OCI-LY1 (cell line): ENCODE results near the gene EFS.

Experiments used
- H2AFZ ChIP-seq: fragments of 200-600 bp; sonication (generic), shearing (Covaris generic); 2 replicates; pipeline ENCODE4 v1.6.0; 2014; ENCODE audit warnings: antibody characterized with exemption, mild to moderate bottlenecking, low read length
- H3F3A ChIP-seq: fragments of 200-600 bp; sonication (generic), shearing (Covaris generic); 2 replicates; pipeline ENCODE4 v1.6.0; 2014; ENCODE audit warnings: mild to moderate bottlenecking, antibody characterized with exemption, low read length, moderate library complexity; ENCODE audit not compliant: insufficient read depth
- H3K27ac ChIP-seq: fragments of 200-600 bp; sonication (generic); 2 replicates; pipeline ENCODE4 v1.5.1; 2014; ENCODE audit warnings: low read length, mixed run types, mild to moderate bottlenecking, low read depth; ENCODE audit not compliant: poor library complexity, severe bottlenecking
- H3K27me3 ChIP-seq: fragments of 200-600 bp; sonication (generic); 2 replicates; pipeline ENCODE4 v1.6.0; 2014; ENCODE audit warnings: antibody characterized with exemption, mild to moderate bottlenecking, low read length, moderate library complexity; ENCODE audit not compliant: insufficient read depth
- H3K36me3 ChIP-seq: fragments of 200-600 bp; sonication (generic); 2 replicates; pipeline ENCODE4 v1.6.1; 2014; ENCODE audit warnings: mild to moderate bottlenecking, antibody characterized with exemption, low read length, moderate library complexity, mixed read lengths; ENCODE audit not compliant: insufficient read depth
- H3K4me1 ChIP-seq: fragments of 200-600 bp; sonication (generic); 2 replicates; pipeline ENCODE4 v1.5.1; 2014; ENCODE audit warnings: mild to moderate bottlenecking, low read length, moderate library complexity; ENCODE audit not compliant: insufficient read depth, severe bottlenecking
- H3K4me2 ChIP-seq: fragments of 200-600 bp; sonication (generic), shearing (Covaris generic); 2 replicates; pipeline ENCODE4 v1.6.1; 2014; ENCODE audit warnings: low read length
- H3K4me3 ChIP-seq: fragments of 200-600 bp; sonication (generic); 2 replicates; pipeline ENCODE4 v1.5.1; 2014; ENCODE audit warnings: low read length, low read depth, mild to moderate bottlenecking, mixed read lengths; ENCODE audit not compliant: poor library complexity, severe bottlenecking
- H3K79me2 ChIP-seq: fragments of 200-600 bp; shearing (Covaris generic); 2 replicates; pipeline ENCODE4 v1.6.1; 2016; ENCODE audit warnings: mixed run types, low read length, mixed read lengths; ENCODE audit not compliant: insufficient read depth
- H3K9ac ChIP-seq: fragments of 200-600 bp; sonication (generic), shearing (Covaris generic); 2 replicates; pipeline ENCODE4 v1.6.1; 2014; ENCODE audit warnings: mild to moderate bottlenecking, low read length, mixed read lengths
- H3K9me2 ChIP-seq: fragments of 200-600 bp; sonication (generic), shearing (Covaris generic); 2 replicates; pipeline ENCODE4 v1.6.1; 2014; ENCODE audit warnings: low read depth, mild to moderate bottlenecking, low read length, mixed read lengths
- H3K9me3 ChIP-seq: fragments of 200-600 bp; shearing (Covaris generic); 2 replicates; pipeline ENCODE4 v1.6.1; 2014; ENCODE audit warnings: low read length, mixed read lengths
- H4K20me1 ChIP-seq: fragments of 200-600 bp; sonication (generic), shearing (Covaris generic); 2 replicates; pipeline ENCODE4 v1.6.0; 2016; ENCODE audit warnings: mild to moderate bottlenecking, low read length; ENCODE audit not compliant: insufficient read depth
- CTCF ChIP-seq: fragments of 200-600 bp; sonication (generic), shearing (Covaris generic); IDR thresholded peaks from 2 replicates; pipeline ENCODE4 v1.5.1; 2017; ENCODE audit warnings: mild to moderate bottlenecking, antibody characterized with exemption, low read length, moderate library complexity, mixed read lengths
- EZH2 ChIP-seq: fragments of 200-600 bp; sonication (generic), shearing (Covaris generic); IDR thresholded peaks from 2 replicates; pipeline ENCODE4 v1.8.0; 2017; ENCODE audit warnings: borderline replicate concordance, mixed run types, mild to moderate bottlenecking, antibody characterized with exemption, low read length, moderate library complexity, mixed read lengths

EFS gene

GRCh38 chr14:23357261-23357660 lies 7.7 kb downstream of the EFS start:
- no peaks in the 10 kb centered on the region for H3K9me2 ChIP-seq
- no peak overlapping the region for H3K4me2 ChIP-seq
- H3K27me3 ChIP-seq = peaks cover 5% of the 10 kb centered on the region; the same call in 1 of the 2 replicates
- no peak for TF ChIP-seq EZH2
- no peak for TF ChIP-seq CTCF
- H4K20me1 ChIP-seq = no peaks in the 10 kb centered on the region
- no peak overlapping the region for H2AFZ ChIP-seq
- H3K9ac ChIP-seq = no peak overlapping the region
- H3K9me3 ChIP-seq = no peaks in the 10 kb centered on the region
- no peak overlapping the region for H3K4me3 ChIP-seq
- no peaks in the 10 kb centered on the region for H3K36me3 ChIP-seq
- H3K4me1 ChIP-seq = no peaks in the 10 kb centered on the region
- H3K27ac ChIP-seq = no peak overlapping the region
- H3K79me2 ChIP-seq = no peaks in the 10 kb centered on the region
- no peaks in the 10 kb centered on the region for H3F3A ChIP-seq

- no peaks in the 10 kb centered on the region for H3K4me1 ChIP-seq
- H3K9ac ChIP-seq = no peak overlapping the region
- H3K9me2 ChIP-seq = no peaks in the 10 kb centered on the region
- H4K20me1 ChIP-seq = no peaks in the 10 kb centered on the region
- peaks cover 5% of the 10 kb centered on the region; the same call in 1 of the 2 replicates for H3K27me3 ChIP-seq
- TF ChIP-seq EZH2 (no peak), CTCF (no peak)
- no peaks in the 10 kb centered on the region for H3K79me2 ChIP-seq
- H3K36me3 ChIP-seq = no peaks in the 10 kb centered on the region
- H3K4me3 ChIP-seq = no peak overlapping the region
- H2AFZ ChIP-seq = no peak overlapping the region
- H3K27ac ChIP-seq = no peak overlapping the region
- H3K9me3 ChIP-seq = no peaks in the 10 kb centered on the region
- no peaks in the 10 kb centered on the region for H3F3A ChIP-seq
- H3K4me2 ChIP-seq = no peak overlapping the region
These were observed 8.3 kb downstream of the EFS start for GRCh38 chr14:23356662-23357061.

GRCh38 chr14:23355871-23356435 lies 9.0 kb downstream of the EFS start:
- Histone ChIP-seq H3K9ac (no peak overlapping the region), H3K9me3 (no peaks in the 10 kb centered on the region), H3K4me1 (no peaks in the 10 kb centered on the region), H3K79me2 (no peaks in the 10 kb centered on the region), H3K27me3 (peaks cover 5% of the 10 kb centered on the region; the same call in 1 of the 2 replicates), H3K4me3 (no peak overlapping the region), H2AFZ (no peak overlapping the region), H3F3A (no peaks in the 10 kb centered on the region), H4K20me1 (no peaks in the 10 kb centered on the region), H3K36me3 (no peaks in the 10 kb centered on the region), H3K9me2 (no peaks in the 10 kb centered on the region), H3K4me2 (no peak overlapping the region), H3K27ac (no peak overlapping the region)
- TF ChIP-seq CTCF = no peak
- TF ChIP-seq EZH2 = no peak
